IPS-20b (cell line): Measurements from ENCODE around the gene SARNP.
"Not testable (repeated sequence)": the region's sequence is repeated elsewhere in the genome, so short reads cannot be mapped to it uniquely, and the experiment has no call there.

ENCODE experiments used
- H3K27ac ChIP-seq: one replicate; pipeline ENCODE4 v1.5.1; 2013; ENCODE audit warnings: low read length
- H3K27me3 ChIP-seq: 2 replicates; pipeline ENCODE4 v1.6.1; 2013; ENCODE audit warnings: mild to moderate bottlenecking, low read length, inconsistent platforms; ENCODE audit not compliant: insufficient read depth
- H3K36me3 ChIP-seq: 2 replicates; pipeline ENCODE4 v1.6.1; 2013; ENCODE audit warnings: low read depth, mild to moderate bottlenecking, inconsistent platforms, low read length, moderate library complexity; ENCODE audit not compliant: insufficient read depth
- H3K4me1 ChIP-seq: 2 replicates; pipeline ENCODE4 v1.6.1; 2013; ENCODE audit warnings: mild to moderate bottlenecking, control low read depth, inconsistent platforms, low read length, moderate library complexity; ENCODE audit not compliant: insufficient read depth
- H3K4me3 ChIP-seq: 2 replicates; pipeline ENCODE4 v1.5.1; 2013; ENCODE audit warnings: mild to moderate bottlenecking, low read length, inconsistent platforms
- H3K9ac ChIP-seq: 2 replicates; pipeline ENCODE4 v1.6.1; 2013; ENCODE audit warnings: low read depth, mild to moderate bottlenecking, inconsistent platforms, low read length, moderate library complexity
- H3K9me3 ChIP-seq: 2 replicates; pipeline ENCODE4 v1.6.1; 2013; ENCODE audit warnings: mild to moderate bottlenecking, low read depth, low read length, inconsistent platforms; ENCODE audit not compliant: insufficient read depth

SARNP gene, protein sequence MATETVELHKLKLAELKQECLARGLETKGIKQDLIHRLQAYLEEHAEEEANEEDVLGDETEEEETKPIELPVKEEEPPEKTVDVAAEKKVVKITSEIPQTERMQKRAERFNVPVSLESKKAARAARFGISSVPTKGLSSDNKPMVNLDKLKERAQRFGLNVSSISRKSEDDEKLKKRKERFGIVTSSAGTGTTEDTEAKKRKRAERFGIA

DNA sequence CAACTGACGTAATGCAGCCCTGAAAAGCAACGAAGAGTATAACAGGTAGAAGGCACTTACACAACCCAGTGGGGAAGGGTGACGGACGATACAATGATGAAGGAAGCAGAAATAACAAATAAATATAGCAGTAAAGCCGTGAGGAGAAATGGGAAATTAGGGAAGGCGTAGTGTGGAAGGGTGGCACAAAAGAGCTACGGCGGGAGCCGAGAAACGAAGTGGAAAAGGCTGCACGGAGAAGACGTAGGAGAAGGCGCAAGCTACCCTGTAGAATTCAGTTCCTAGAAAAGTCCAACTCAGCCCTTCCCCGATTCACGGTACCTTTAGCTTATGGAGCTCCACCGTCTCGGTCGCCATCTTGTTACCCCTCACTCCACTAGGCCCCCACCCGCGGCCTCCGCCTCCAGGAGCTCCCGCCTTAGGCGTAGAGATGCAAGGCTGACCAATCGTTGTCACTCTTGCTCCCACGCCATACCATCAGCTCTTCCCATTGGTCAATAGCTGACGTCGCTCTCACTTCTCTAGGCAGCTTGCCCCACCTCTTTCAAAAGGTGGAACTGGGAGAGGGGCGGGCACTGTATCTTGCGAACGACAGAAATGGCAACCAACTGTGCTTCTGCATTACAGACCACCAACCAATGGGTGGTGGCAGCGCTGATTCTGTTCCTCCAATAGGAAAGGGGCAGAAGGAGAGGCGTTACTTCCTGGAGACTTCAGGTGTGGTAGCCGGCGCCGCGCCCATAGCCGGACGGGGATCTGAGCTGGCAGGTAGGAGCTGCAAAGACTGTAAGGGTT is at the start of gene SARNP, which contains the start of gene ORMDL2:
Gene SARNP, minus strand, starts transcription at position 380 of the 795 bp plus-strand sequence. Its CDS starts 23 bp downstream, at position 357.
Gene ORMDL2, plus strand, starts transcription at position 697 of the 795 bp plus-strand sequence. CDS start 959 bp downstream, outside the sequence.
- Histone ChIP-seq H3K36me3 (peaks cover 63% of the 10 kb centered on the region), H3K9me3 (no peaks in the 10 kb centered on the region), H3K4me1 (peaks cover 10% of the 10 kb centered on the region; the same call in 1 of the 2 replicates)

DNA sequence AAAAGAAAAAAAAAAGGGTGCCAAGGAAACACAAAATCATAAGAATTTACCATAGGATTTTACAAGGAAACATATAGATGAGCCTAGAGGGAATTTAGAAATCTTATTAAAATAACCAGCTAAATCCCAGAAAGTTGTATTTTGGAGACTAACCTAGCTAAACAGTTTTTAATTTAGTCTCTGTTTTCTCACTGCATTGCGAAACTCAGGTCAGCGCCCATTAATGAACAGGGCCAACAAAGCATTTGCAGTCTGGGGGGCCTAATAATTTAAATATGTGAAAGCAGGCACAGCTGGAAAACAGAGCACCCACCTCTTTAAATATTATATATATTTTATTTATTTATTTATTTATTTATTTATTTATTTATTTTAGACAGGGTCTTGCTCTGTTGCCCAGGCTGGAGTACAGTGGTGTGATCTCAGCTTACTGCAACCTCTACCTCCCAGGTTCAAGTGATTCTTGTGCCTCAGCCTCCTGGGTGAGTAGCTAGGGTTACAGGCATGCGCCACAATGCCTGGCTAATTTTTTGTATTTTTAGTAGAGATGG is 49.0 kb upstream of the SARNP start:
- not testable (repeated sequence) for H3K4me3 ChIP-seq, H3K27me3 ChIP-seq, H3K36me3 ChIP-seq, H3K4me1 ChIP-seq, H3K9me3 ChIP-seq, H3K27ac ChIP-seq, H3K9ac ChIP-seq

More for the DNA sequence above, at the start of gene SARNP, which contains the start of gene ORMDL2:
- Histone ChIP-seq H3K27me3 (no peaks in the 10 kb centered on the region), H3K27ac (peak within 1 kb of the TSS; percentile 89), H3K4me3 (peak within 1 kb of the TSS; percentile 95), H3K9ac (peak within 1 kb of the TSS; percentile 98)

DNA sequence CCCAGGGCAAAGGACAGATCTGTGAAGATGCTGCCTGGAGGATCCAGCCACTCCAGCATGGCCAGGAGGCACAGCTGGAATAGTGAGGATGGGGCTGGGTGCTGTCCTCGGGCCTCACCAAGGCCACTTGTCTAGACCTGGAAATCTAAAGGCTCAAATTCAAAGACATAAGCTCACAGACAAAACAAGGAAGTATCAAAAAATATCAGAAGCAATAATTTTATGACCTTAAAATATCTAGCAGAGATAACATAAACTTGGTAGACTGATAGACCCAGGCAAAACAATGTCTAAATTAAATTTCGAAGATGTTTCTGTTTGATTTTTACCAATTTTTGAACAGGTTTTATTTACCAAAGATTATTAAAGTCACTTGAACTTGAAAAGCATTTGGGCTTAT is 47.8 kb upstream of the SARNP start:
- H3K27ac ChIP-seq = no peak overlapping the region
- no peak overlapping the region for H3K4me3 ChIP-seq
- H3K36me3 ChIP-seq = no peaks in the 10 kb centered on the region
- H3K9ac ChIP-seq = no peak overlapping the region
- H3K4me1 ChIP-seq = no peaks in the 10 kb centered on the region
- H3K27me3 ChIP-seq = no peaks in the 10 kb centered on the region
- 0 out of 2 replicates have a peak, but pooled peaks cover 4% of the 10 kb centered on the region for H3K9me3 ChIP-seq

DNA sequence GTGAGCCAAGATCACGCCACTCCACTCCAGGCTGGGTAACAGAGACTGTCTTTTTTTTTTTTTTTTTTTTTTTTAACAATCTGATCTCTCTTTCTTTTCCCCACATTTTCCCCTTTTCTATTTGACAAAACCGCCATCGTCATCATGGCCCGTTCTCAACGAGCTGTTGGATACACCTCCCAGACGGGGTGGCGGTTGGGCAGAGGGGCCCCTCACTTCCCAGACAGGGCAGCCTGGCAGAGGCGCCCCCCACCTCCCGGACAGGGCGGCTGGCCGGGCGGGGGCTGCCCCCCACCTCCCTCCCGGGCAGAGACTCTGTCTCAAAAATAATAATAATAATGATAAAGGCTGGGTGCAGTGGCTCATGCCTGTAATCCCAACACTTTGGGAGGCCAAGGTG is 45.4 kb upstream of the SARNP start:
- not testable (repeated sequence) for H3K27ac ChIP-seq, H3K4me3 ChIP-seq, H3K4me1 ChIP-seq, H3K27me3 ChIP-seq, H3K9ac ChIP-seq, H3K36me3 ChIP-seq, H3K9me3 ChIP-seq

DNA sequence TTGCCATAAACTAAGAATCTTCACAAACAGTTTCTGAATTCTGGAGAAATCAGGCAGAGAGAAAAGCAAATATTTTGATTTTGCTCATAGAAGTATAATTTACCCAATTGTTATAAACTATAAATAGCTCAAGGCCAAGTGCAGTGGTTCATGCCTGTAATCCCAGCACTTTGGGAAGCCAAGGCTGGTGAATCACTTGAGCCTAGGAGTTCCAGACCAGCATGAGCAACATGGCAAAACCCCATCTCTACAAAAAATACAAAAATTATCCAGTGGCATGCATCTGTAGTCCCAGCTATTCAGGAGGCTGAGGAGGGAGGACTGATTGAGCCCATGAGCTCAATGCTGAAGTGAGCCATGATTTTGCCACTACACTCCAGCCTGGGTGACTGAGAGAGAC is 44.8 kb upstream of the SARNP start:
- Histone ChIP-seq H3K9ac (no peak overlapping the region), H3K4me1 (no peaks in the 10 kb centered on the region), H3K4me3 (no peak overlapping the region), H3K36me3 (no peaks in the 10 kb centered on the region), H3K27ac (no peak overlapping the region), H3K9me3 (0 out of 2 replicates have a peak, but pooled peaks cover 4% of the 10 kb centered on the region), H3K27me3 (no peaks in the 10 kb centered on the region)

DNA sequence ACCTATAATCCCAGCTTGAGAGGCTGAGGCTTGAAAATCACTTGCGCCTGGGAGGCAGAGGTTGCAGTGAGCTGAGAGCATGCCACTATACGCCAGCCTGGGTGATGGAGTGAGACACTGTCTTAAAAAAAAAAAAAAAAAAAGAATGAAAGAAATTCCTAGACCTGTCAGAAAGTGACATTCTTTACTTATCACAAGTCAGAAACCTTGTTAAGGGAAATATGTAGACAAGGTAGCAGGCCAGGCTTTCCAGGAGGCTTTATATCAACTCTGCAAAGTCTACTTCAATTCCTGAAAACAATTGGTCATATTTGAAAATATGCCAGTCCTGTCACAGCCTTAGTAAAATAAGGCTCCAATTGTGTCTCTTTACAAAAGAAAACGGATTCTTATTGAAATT is 44.3 kb upstream of the SARNP start:
- Histone ChIP-seq H3K36me3 (no peaks in the 10 kb centered on the region), H3K4me1 (no peaks in the 10 kb centered on the region), H3K9me3 (0 out of 2 replicates have a peak, but pooled peaks cover 4% of the 10 kb centered on the region), H3K9ac (no peak overlapping the region), H3K4me3 (no peak overlapping the region), H3K27ac (no peak overlapping the region), H3K27me3 (no peaks in the 10 kb centered on the region)

DNA sequence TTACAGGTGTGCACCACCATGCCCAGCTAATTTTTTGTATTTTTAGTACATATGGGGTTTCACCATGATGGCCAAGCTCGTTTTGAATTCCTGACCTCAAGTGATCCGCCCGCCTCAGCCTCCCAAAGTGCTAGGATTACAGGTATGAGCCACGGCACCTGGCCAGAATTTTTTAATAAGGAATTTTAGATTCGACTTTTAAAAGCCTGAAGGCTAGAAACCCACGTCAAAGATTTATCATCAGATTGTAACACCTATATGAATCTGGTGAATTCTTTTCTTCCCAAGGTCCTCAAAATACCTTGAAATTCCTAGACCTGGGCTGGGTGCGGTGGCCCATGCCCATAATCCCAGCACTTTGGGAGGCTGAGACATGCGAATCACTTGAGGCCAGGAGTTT is 43.9 kb upstream of the SARNP start:
- Histone ChIP-seq H3K27me3 (no peaks in the 10 kb centered on the region), H3K4me1 (no peaks in the 10 kb centered on the region), H3K9ac (no peak overlapping the region), H3K27ac (no peak overlapping the region), H3K4me3 (no peak overlapping the region), H3K9me3 (0 out of 2 replicates have a peak, but pooled peaks cover 4% of the 10 kb centered on the region), H3K36me3 (no peaks in the 10 kb centered on the region)

DNA sequence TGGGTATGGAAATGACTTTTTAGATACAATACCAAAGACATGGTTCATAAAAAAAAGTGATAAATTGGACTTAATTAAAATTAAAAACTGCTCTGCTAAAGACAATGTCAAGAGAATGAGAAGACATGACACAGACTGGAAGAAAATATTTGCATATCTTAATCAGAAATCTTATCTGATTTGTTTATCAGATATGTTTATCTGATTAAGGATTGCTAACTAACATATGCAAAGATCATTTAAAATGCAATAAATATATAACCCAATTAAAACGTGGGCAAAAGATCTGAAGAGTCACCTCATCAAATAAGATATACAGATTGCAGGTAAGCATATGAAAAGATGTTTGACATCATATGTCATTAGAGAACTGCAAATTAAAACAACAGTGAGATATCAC is 35.2 kb upstream of the SARNP start:
- Histone ChIP-seq H3K4me1 (no peaks in the 10 kb centered on the region), H3K36me3 (no peaks in the 10 kb centered on the region), H3K27me3 (no peaks in the 10 kb centered on the region), H3K4me3 (no peak overlapping the region), H3K27ac (no peak overlapping the region), H3K9me3 (no peaks in the 10 kb centered on the region), H3K9ac (no peak overlapping the region)

DNA sequence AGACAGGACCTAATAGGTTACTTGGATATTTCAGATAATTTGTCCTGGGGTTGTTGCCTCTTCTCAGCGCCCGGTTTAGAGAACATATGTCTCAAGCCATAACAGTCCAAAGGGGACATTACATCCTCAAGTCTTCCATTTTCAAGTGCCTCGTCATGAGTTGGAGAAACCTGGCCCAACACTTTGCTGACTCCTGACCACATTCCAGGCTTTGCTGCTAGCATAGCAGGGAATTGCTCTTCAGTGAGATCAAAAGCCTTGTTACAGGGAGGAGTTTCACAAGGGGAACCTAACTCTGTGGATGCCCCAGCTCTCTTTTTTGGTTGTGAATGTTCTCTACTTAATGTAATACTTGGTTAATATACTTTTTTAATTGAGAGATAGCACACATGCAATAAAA is 33.4 kb upstream of the SARNP start:
- H3K36me3 ChIP-seq = no peaks in the 10 kb centered on the region
- H3K9me3 ChIP-seq = no peaks in the 10 kb centered on the region
- H3K27ac ChIP-seq = no peak overlapping the region
- H3K27me3 ChIP-seq = no peaks in the 10 kb centered on the region
- no peaks in the 10 kb centered on the region for H3K4me1 ChIP-seq
- H3K9ac ChIP-seq = no peak overlapping the region
- no peak overlapping the region for H3K4me3 ChIP-seq

DNA sequence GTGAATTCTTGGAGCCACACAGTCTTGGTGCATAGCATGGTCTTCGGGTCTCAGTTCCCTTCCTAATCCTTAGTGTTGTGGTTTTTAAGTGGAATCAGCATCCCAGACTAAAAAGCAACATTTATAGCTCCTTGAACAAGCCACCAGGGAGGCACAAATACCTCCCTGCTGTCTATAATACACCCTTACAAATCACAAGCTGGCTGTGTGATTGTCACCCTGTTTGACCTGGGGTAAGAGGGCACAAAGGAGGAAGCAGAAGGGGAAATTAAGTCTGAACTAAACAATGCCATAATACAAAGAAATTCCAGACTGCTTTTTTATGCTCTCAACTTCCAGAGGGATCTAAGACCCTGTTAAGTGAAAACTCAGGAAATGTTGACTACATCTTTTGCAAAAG is 32.9 kb upstream of the SARNP start:
- no peak overlapping the region for H3K9ac ChIP-seq
- no peaks in the 10 kb centered on the region for H3K36me3 ChIP-seq
- no peak overlapping the region for H3K4me3 ChIP-seq
- H3K27ac ChIP-seq = no peak overlapping the region
- no peaks in the 10 kb centered on the region for H3K27me3 ChIP-seq
- H3K9me3 ChIP-seq = no peaks in the 10 kb centered on the region
- no peaks in the 10 kb centered on the region for H3K4me1 ChIP-seq

DNA sequence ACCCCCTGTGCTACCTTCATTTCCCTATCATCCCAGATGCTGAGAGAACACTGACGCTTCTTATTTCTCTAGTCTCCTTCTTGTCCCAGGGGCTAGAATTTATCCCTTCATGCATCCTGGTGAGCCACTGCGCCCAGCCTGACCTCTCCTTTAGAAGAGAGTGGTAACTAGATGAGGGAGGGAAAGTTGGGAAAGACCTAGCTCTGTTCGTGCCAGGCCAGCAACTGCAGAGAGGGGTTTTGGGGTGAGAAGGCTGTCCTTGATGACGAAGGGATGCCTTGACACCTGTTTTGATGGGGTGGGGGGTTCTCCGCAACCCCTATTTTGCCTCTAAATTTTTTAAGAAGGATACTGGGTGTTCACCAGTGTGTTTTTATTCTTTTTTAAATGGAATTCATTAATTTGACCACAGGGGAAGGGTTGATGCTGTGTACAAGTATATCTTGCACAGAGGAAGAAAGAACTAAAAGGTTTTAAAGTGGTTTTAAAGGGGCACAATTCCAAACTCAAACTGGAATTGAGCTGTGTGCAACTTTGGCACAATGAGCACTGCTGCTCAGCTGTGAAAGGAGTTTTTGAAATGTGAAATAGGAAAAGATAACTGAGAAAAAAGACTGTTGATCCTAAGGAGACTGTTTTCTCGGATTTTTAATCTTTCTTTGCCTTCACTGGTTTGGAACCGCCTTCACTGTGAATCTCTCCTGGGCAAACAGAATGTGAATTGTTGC is 32.3 kb upstream of the SARNP start:
- Histone ChIP-seq H3K4me1 (no peaks in the 10 kb centered on the region), H3K27ac (no peak overlapping the region), H3K27me3 (no peaks in the 10 kb centered on the region), H3K9me3 (no peaks in the 10 kb centered on the region), H3K36me3 (no peaks in the 10 kb centered on the region), H3K9ac (no peak overlapping the region), H3K4me3 (no peak overlapping the region)
